HG03342 (cell line): ENCODE data around the gene RUNX1.

Experiments used
- ATAC-seq: cut with Tn5 transposase; IDR thresholded peaks from one replicate; pipeline ENCODE4 v1.9.1; 2021; ENCODE audit warnings: mild to moderate bottlenecking, moderate library complexity; ENCODE audit not compliant: unreplicated experiment

RUNX1 gene

DNA sequence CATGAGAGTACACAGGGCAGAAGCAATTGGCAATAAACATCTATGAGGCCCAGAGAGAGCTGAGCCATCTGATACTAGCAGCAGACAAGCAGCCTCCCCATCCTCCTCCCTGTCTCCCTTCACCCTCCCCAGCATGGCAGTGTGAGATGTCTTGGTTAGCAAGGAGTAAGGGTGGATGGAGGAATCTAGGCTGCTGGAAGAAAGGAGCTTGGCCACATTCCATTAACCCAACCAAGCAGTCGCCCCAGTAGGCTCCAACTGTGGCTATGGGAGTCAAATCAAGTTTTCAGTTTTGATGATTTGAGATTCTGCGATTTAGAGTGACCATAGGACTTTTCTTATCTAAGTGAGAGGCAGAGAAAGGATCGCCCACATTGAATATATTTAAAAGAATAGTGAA, 12.9 kb upstream of the RUNX1 start:
- no peak for ATAC-seq

DNA sequence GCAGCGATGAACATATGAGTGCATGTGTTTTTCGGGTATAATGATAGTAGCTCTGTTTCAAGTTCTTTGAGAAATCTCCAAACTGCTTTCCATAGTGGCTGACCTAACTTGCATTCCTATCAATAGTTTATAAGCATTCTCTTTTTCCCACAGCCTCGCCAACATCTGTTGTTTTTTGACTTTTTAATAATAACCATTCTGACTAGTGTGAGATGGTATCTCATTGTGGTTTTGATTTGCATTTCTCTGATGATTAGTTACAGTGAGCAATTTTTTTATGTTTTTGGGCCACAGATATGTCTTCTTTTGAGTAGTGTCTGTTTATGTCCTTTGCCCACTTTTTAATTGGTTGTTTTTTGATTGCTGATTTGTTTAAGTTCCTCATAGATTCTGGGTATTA, 10.6 kb upstream of the RUNX1 start:
- ATAC-seq, result no peak

DNA sequence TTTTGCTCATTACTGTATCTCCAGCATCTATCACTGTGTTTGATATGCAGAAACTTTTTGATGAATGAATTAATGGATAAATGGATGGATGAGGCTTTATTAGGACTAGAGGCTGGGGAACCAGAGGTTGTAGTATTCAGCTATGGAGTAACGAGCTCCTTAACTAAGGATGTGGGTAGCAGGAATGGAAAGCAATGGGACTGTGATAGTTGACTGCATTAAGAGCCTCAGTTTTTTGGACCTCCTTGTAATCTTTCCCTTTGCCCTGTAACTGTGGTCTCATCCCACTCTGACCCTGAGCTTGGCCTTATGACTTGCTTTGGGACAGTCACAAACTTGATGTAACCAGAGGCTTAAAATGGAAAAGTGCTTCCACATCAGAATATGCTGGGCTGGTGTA, 9.0 kb upstream of the RUNX1 start:
- no peak for ATAC-seq

DNA sequence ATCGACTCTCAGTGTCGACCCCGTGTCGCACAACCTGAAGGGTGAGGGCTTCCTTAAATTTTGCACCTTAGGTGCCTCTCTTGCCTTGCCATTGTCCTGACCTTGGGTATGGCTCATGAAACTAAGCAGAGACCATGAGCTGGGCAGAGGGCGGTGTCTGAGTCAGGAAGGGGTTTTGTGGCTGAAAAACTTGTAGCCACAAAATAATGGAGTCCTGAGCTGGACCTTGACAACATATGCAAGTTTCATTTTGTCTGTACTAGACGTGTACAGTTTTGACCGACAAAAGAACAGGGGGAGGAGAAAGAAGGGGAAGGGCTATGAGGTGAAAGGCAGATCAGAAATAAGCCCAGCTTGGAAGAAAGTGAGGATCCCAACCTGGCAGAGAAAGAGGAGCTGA, 8.3 kb upstream of the RUNX1 start:
- ATAC-seq, result peak; percentile 59

DNA sequence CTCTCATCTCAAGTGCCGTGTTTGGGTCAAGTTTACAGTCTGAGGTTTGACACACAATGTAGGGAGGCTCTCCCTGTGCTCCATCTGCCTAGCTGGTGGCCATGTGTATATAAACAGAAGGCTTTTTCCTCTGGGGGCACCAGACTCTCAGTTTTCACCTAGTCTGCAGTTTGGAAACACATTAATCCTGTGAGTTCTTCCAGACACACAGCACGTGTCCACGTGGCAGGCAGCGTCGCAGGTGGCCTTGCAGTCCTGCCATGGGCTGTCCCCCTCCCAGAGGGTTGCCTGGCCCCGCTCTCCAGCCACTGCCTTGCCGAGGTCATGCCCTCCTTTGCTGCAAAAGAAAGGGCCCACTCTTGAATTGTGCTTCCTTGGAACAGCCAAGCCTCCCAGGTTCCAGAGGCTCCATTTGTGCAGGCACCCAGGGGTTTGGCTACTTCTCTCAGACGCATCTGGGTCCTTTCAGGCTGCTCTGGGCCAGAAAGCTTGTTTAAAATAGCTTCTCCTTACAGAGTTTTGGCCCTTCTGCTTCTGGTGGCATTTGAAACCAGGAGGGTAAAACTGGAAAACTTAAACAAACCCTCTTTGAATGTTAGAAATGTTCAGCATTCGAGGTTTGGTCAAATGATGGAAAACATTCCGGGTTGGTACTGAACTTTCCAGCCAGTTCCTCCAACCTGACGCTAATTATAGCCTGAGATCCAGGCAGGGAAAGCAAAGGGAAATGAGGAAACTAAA, 4.4 kb upstream of the RUNX1 start:
- ATAC-seq, result no peak

DNA sequence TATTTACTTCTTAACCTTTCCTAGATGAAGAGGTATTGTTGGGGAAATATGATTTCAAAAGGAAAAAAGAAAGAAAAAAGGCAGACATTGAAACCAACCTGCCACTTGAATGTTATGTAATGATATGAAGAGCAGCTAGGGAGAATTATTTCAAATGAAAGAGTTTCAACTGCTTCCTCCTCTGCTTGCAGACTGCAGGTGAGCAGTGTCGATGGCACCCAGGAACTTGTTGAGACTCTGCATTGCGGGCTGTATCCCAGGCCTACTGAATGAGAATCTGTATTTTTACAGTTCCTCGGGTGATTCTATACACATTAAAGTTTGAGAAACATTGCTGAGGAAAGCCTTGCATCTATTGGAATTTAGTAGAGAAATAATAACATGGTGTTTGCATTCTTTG, 3.7 kb upstream of the RUNX1 start:
- no peak for ATAC-seq

DNA sequence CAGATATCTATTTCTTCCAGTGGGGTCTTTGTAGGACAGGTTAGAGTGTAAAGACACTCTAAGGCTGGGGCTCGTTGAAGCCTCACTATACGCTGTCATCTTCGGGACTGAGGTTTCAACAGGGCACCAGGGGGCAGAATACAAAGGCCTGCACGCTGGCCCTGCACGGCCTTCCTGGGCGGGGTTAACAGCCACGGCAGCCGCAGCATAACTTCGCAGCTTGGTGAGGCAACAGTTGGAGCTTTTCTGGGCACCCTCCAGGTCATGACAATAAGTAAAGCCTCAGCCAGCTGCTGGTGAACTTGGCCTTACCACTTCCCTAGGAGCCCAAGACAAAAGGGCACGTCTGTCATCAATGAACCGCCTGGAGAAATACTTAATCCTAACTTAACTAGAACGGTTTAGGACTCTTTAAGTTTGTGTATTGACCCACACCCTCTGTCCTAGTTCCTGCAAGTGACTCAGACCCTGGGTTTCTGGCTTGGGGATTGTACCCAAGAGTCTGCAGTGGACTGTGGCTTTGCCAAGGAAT, 2.3 kb upstream of the RUNX1 start:
- peak; percentile 35 for ATAC-seq

DNA sequence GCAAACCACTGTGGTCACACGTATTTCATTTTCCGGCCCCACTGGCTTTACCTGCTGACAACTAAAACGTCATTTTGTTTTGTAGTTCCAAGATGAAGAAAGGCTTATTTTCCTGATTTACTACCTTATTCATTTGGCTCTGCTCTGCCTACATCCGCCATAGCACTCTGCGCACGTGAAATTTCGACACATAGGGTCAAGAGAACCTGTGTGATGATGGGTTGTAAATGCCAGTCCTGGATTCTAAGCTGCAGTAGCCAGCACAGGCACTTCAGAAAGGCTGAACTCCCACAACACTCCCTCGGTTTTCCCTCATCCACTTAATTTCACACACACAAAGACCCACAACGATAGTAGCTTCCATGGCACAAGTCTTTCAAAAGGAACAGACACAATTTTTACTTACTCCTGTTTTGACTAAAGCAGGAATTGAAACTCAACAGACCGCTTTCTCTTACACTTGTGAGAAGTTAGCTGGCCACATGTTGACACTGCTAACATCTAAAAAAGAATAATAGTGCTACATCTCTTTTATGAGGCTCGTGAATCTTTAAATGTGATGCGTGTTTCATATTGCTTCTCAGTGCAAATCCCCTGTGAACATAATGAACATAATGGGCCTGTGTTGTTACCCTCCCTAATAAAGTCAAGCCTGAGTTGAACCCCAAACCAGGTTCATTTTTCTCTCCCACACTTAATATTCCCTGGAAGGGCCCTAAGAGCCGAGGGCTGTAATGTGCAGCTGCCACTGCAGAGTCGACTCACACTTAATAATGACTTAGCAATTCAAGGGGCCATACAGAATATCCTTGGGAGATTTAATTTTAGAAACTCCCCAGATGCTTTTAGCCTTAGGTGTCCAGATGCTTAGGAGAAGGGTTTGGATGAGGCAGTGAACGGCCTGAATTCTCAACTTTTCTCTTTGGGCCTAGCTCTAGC, 1.5 kb upstream of the RUNX1 start:
- ATAC-seq, result no peak

DNA sequence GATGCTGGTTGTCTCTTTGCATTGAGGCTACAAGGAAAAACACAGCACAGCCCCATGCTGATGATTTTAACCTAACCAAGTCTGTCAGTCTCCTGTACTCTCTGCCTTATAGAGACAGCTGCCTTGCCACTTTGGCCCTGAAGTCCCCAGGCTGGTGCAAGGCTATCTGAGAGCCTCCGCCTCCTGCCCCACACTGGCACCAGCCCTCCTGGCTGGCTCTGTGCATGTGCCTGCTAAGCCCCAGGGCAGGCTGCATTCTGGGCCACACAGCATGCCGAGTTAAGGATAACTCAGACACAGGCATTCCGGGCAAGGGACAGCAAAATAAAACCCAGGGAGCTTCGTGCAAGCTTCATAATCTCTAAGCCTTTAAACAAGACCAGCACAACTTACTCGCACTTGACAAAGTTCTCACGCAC, 910 bp downstream of the RUNX1 start:
- ATAC-seq, result no peak

DNA sequence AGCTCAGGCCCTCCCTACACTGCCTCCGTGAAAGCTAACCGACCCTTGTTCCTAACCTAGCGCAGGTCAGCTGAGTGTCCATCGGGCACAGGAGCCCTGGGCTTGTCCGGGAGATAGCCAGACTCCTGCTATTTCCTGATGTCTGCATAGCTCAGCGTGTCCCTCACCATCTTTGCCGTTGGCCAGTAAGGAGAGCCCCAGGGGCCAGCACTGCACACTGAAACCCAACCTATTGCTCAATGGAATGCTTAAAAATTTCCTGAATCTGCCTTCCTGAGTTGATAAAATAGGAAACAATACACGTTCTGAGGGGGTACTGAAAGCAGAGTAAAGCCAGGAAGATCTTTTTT, 2.2 kb downstream of the RUNX1 start:
- no peak for ATAC-seq

DNA sequence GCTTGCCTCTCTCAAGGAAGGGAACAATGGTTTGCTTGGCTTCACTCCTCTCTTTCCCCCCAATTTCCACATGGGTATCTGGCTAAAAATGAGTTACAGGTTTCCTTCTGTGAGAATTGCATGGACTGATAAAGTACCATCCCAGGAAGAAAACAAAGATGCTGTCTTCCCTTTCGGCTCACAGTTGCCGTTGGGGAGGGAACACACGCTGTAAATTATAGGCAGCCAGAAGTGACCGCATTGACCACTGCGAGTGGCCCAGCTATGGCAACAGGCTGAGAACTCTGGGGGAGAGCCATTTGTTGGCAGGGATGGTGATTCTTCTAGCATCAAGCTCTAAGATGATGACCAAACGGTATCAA, 2.9 kb downstream of the RUNX1 start:
- no peak for ATAC-seq

DNA sequence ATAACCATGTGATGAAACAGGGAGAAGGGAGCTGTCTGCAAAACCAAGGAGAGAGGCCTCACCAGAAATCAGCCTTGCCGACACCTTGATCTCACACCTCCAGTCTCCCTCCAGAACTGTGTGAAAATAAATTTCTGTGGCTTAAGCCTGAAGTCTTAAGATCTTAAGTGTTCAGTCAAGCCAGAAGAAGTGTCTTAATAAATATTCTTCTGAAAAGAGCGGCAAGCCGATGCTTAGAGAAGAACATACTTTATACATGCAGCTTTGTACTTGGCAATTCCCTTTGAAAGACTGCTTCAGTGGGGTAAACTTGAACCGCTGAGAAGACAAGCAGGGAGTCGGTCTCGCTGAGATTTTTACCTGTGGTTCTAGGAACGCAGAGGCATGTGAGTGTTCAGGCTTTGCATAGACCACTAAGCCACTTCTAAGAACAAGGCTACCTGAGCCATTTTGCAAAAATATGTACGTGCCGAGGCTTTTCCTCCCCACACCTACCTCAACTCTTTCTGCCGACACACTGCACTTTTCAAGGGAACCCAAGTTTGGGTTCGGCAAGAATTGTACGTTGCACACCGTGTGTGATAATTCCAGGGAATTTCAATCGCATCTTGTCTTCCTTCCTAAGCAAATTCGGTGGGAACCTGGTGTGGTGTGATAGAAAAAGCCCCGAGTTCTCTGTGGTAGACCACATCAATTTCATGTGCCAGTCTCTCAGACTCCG, 3.4 kb downstream of the RUNX1 start:
- ATAC-seq, result no peak

DNA sequence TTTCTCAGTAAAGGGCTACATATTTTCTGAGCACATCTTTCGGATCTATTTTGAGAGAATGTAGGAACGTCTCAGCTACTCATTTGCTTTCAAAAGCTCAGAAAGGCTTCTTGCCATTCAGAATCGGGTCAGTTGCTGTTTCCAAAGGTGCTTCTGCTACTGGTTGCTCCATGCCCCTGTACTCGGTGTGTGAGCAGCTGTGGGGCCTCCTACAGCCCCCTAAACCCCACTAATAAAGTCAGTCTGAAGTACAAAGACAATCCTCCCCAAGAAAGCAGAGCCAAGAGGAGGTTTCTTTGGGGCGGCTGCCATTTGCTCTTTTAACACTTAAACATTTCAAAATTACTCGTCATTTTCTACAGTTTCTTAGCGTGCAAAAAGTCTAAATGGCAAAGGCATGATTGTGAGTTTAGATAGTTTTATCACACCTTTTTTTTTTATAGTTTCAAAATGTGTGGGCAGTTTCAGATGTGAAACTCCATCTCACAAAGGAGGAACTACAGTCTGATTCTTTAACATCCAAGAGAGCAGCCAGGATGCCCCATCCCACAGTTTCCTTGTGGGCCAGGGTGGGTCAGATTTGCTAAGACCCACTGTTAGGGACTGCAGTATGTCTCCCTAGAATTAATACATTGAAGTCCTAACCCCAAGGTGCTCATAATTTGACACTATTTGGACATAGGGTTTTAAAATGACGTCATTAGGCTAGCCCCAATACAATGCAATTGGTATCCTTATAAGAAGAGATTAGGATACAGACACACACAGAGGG, 4.1 kb downstream of the RUNX1 start:
- no peak for ATAC-seq

DNA sequence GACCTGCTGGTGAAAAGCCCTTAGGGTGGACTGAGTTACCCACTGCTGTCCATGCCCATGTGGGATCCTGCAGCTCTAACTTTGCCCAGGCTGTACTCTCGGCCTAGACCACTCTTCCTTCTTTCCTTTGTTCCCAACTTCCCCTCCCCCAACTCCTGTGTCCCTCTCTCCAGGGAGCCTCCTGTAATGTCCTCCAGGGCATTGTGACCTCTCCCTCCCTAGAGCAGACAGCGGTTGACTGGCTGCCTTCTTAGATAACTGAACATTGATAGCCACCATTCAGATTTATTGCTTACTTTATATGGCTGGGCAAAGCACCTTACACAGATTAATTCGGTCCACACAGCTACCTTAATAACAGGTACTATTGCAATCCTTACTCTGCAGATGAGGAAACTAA, 5.0 kb downstream of the RUNX1 start:
- no peak for ATAC-seq

DNA sequence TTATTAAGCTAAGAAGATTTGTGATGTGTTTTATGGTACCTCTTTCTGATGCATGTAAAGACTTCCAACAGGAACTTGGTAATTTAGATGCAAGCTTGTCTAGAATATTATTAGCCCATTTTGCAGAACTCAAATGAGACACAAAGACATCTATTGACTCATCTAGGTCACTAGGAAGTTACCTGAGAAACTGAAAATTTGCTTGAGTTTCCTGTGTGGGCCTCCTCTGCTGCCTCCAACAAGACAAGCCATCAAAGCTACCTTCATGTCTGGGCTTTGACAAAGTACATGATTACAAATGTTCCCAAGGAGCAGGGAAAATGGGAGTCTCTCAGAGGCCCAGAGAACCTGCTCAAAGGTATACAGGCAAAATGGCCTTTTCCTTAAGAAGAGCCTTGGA, 5.6 kb downstream of the RUNX1 start:
- ATAC-seq, result no peak

DNA sequence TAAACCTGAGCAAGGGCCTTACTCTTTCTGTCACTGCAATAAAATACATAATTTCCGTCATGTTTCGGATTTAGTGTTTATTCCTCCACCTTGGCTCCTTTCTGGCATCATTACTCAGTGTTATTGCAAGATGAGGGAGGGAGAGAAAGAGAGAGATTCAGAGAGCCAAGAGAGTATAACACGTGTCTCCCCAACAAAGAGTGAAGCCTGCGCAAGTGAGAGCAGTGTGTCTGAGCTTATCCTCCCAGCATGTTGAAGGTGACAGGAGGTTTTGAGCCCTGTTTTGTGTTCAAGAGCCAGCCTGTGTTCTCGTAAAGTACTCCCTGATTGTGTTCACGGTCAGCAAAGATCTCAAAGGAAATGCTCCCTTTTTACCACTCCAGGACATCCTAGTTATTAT, 6.3 kb downstream of the RUNX1 start:
- no peak for ATAC-seq

DNA sequence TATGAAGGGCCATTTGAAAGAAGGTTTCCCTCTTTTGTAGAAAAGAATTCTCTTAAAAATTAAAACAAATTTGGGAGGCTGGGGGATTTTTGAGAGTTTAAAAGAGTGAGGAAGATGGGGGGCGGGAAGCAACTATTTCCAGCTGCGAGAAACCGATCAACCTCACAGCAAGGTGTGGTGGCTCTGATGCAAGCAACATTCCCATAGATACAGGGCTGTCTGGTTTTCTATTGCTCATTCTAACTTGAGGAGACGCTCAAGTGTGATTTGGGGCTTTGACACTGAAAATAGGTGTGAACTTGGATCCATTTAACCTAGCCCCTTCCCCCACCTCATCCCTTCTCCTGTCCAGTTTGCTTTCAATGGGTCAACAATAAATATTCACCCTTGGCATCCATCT, 7.2 kb downstream of the RUNX1 start:
- ATAC-seq, result no peak

DNA sequence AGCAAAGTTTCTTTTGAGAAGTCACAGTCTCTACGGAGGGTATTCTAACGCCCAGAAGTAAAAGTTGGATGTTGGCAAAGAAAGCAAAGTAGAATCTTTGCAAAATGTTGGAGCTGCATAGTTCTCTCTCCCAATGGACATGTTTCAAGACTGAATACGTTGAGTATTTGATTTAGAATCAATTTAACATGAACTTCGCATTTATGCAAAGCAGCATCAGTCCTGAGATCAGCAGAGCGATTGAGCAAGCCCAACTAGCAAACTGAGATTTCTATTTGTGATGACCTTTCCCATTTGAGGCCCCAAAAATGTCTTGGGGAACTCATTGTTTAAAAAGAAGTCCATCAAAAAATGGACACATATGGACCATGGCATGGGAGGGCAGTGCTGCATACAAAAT, 8.0 kb downstream of the RUNX1 start:
- ATAC-seq, result no peak

DNA sequence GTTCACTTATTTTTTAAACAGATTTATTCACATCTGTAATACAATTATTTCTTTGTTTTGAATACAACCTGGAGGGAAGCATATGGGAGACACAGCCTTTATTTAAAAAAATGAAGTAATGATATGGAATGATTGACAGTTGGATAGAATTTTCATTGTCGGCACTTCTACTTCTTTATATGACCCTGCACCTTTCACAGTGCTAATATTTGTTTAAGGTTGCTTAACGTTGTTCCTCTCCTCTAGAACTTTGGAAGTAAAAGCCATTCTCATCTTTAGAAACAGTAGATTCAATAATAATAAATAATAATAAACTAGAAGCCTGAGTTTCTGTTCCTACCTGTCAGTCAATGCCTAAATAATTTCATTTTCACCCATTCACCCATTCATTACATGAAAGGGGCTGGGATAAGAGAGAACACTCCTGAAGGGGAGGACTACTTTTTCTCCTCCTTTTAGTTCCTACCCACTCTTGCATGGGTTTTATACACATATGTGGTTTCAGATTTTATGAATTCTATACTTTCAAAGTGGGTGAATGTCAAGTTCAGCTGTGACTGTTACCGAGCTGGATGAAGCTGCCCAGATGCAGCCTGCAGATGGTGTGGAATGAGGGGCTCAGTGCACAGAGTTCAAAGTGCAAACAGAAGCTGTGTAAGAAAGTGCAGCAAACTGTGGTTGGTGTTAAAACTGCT, 9.4 kb downstream of the RUNX1 start:
- ATAC-seq, result no peak

DNA sequence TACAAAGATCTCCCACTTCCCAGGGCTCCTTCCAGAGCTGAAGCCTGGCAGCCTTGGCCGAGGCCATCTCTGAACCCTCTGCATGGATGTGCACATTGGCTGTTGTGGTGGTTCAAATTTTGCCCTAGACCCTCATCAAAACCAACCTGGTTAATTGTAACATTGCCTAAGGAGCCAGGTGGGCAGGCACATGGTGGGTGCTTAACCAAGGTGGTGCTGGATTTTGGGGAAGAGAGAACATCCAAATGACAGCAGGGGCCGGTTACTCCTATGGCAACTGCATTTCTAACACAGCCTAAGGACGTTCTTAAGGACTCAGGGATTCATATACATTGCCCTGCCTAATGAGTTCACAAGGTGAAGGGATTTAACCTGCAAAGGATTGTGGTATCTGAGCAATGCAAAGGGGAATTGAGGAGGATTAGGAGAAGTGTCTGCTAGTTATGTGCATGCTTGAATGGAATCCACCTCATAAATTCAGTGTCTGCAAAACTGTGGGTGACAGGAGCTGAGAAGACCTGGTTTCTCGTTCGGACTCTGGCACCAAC, 10.3 kb downstream of the RUNX1 start:
- no peak for ATAC-seq
